ENCODE data around the gene PPP1R12A. TPM values are rescaled to one million over a fixed set of nuclear protein-coding genes. Genes with fewer than 3 reads are reported as not detected.

The PPP1R12A gene
- total RNA-seq, 1 donor from 2014 or later: 95.8 TPM

GRCh38 chr12:79921786-79922185 lies 13.1 kb downstream of the PPP1R12A start:
- H3K4me1 ChIP-seq: peaks cover 78% of the 10 kb centered on the region
- TF ChIP-seq POLR2AphosphoS5 (IDR thresholded peaks at IDR 0.05; ENCODE audit: insufficient read depth in 1 of 2, low read depth in 1 of 2): no peak
- intact Hi-C loops (cut with DNase I): no loop called here

GRCh38 chr12:79920421-79921238 lies 14.3 kb downstream of the PPP1R12A start:
- no peaks in the 10 kb centered on the region for H3K27me3 ChIP-seq
- TF ChIP-seq CTCF (IDR thresholded peaks at IDR 0.05): no peak
- TF ChIP-seq POLR2AphosphoS5 (IDR thresholded peaks at IDR 0.05; ENCODE audit: insufficient read depth in 1 of 2, low read depth in 1 of 2): no peak
- no peak for TF ChIP-seq POLR2A (IDR thresholded peaks at IDR 0.05)
- intact Hi-C loops (cut with DNase I): no loop called here
- no peak overlapping the region for H3K4me3 ChIP-seq
- no peaks in the 10 kb centered on the region for H3K9me3 ChIP-seq
- no peak for DNase-seq (ENCODE audit: extremely low spot score in 2 of 2)
- H3K4me1 ChIP-seq: peaks cover 77% of the 10 kb centered on the region
- no peak overlapping the region for H3K27ac ChIP-seq
- H3K36me3 ChIP-seq: no peaks in the 10 kb centered on the region

More at GRCh38 chr12:79921786-79922185, 13.1 kb downstream of the PPP1R12A start:
- Histone ChIP-seq H3K27me3 (no peaks in the 10 kb centered on the region), H3K9me3 (no peaks in the 10 kb centered on the region), H3K36me3 (no peaks in the 10 kb centered on the region), H3K27ac (no peak overlapping the region), H3K4me3 (no peak overlapping the region)
- no peak for DNase-seq (ENCODE audit: extremely low spot score in 2 of 2)

GRCh38 chr12:79919762-79920161 lies 15.1 kb downstream of the PPP1R12A start:
- intact Hi-C loops (cut with DNase I): no loop called here
- no peaks in the 10 kb centered on the region for H3K36me3 ChIP-seq

GRCh38 chr12:79916826-79917225 lies 18.1 kb downstream of the PPP1R12A start:
- TF ChIP-seq POLR2A (IDR thresholded peaks at IDR 0.05): no peak
- no peak for TF ChIP-seq POLR2AphosphoS5 (IDR thresholded peaks at IDR 0.05; ENCODE audit: insufficient read depth in 1 of 2, low read depth in 1 of 2)
- no peak for TF ChIP-seq CTCF (IDR thresholded peaks at IDR 0.05)
- no peaks in the 10 kb centered on the region for H3K9me3 ChIP-seq
- H3K27ac ChIP-seq: no peak overlapping the region
- peaks cover 74% of the 10 kb centered on the region for H3K4me1 ChIP-seq
- DNase-seq (ENCODE audit: extremely low spot score in 2 of 2): no peak
- no peaks in the 10 kb centered on the region for H3K27me3 ChIP-seq
- H3K4me3 ChIP-seq: no peak overlapping the region
- no peaks in the 10 kb centered on the region for H3K36me3 ChIP-seq
- intact Hi-C loops (cut with DNase I): no loop called here

More at GRCh38 chr12:79919762-79920161, 15.1 kb downstream of the PPP1R12A start:
- TF ChIP-seq CTCF (IDR thresholded peaks at IDR 0.05) (no peak), POLR2A (IDR thresholded peaks at IDR 0.05) (no peak), POLR2AphosphoS5 (IDR thresholded peaks at IDR 0.05; ENCODE audit: insufficient read depth in 1 of 2, low read depth in 1 of 2) (no peak)
- DNase-seq (ENCODE audit: extremely low spot score in 2 of 2): no peak
- no peaks in the 10 kb centered on the region for H3K27me3 ChIP-seq
- no peak overlapping the region for H3K27ac ChIP-seq
- H3K4me3 ChIP-seq: no peak overlapping the region
- peaks cover 77% of the 10 kb centered on the region for H3K4me1 ChIP-seq
- no peaks in the 10 kb centered on the region for H3K9me3 ChIP-seq

- no peaks in the 10 kb centered on the region for H3K9me3 ChIP-seq
- no peak overlapping the region for H3K4me3 ChIP-seq
- H3K27me3 ChIP-seq: no peaks in the 10 kb centered on the region
- no peaks in the 10 kb centered on the region for H3K36me3 ChIP-seq
- intact Hi-C loops (cut with DNase I): no loop called here
- peaks cover 75% of the 10 kb centered on the region for H3K4me1 ChIP-seq
- H3K27ac ChIP-seq: no peak overlapping the region
- no peak for TF ChIP-seq POLR2AphosphoS5 (IDR thresholded peaks at IDR 0.05; ENCODE audit: insufficient read depth in 1 of 2, low read depth in 1 of 2)
- TF ChIP-seq CTCF (IDR thresholded peaks at IDR 0.05): no peak
- no peak for TF ChIP-seq POLR2A (IDR thresholded peaks at IDR 0.05)
- no peak for DNase-seq (ENCODE audit: extremely low spot score in 2 of 2)
Measured at GRCh38 chr12:79911889-79912656, 22.8 kb downstream of the PPP1R12A start.

Measured in vagina (tissue), 2 donors.